ENCODE data around the gene FRAT1. TPM values are rescaled to one million over a fixed set of nuclear protein-coding genes. Genes with fewer than 3 reads are reported as not detected.

FRAT1 gene
- total RNA-seq, 1 donor from 2014 or later, result 1.4 TPM

DNA sequence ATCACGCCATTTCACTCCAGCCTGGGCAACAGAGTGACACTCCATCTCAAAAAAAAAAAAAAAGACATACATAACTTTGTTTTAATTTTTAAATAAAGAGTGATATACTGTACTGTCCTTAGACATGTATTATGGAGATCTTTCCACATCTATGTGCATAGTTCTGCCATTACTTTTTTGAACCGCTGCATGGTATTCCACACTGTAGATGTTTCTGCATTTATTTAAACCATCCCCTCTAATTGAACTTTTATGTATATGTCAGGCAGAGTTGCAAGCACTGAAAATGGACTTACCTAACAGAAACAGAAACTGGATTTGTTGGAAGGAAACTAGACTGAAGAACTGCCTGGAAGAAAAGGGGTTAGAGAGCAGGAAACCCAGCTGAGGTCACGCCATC lies 18.1 kb upstream of the FRAT1 start:
- Mint-ChIP-seq H3K27me3 (ENCODE audit: low read depth, unreplicated experiment) (peaks cover 4% of the 10 kb centered on the region), H3K4me1 (ENCODE audit: low read depth, unreplicated experiment) (peaks cover 8% of the 10 kb centered on the region), H3K9me3 (ENCODE audit: unreplicated experiment) (no peaks in the 10 kb centered on the region), H3K4me3 (ENCODE audit: unreplicated experiment) (no peak overlapping the region), H3K27ac (ENCODE audit: unreplicated experiment) (no peak overlapping the region), H3K36me3 (ENCODE audit: low read depth, unreplicated experiment) (no peaks in the 10 kb centered on the region)
- no peak overlapping the region for H3K9ac ChIP-seq (ENCODE audit: low read length)
- no peak overlapping the region for H3K4me2 ChIP-seq (ENCODE audit: low read length)
- no peaks in the 10 kb centered on the region for H3K36me3 ChIP-seq (ENCODE audit: insufficient read depth, low read length)
- no peak for TF ChIP-seq EZH2 (IDR thresholded peaks at IDR 0.05; ENCODE audit: insufficient read depth, low read length)
- TF ChIP-seq, protein P1, sequence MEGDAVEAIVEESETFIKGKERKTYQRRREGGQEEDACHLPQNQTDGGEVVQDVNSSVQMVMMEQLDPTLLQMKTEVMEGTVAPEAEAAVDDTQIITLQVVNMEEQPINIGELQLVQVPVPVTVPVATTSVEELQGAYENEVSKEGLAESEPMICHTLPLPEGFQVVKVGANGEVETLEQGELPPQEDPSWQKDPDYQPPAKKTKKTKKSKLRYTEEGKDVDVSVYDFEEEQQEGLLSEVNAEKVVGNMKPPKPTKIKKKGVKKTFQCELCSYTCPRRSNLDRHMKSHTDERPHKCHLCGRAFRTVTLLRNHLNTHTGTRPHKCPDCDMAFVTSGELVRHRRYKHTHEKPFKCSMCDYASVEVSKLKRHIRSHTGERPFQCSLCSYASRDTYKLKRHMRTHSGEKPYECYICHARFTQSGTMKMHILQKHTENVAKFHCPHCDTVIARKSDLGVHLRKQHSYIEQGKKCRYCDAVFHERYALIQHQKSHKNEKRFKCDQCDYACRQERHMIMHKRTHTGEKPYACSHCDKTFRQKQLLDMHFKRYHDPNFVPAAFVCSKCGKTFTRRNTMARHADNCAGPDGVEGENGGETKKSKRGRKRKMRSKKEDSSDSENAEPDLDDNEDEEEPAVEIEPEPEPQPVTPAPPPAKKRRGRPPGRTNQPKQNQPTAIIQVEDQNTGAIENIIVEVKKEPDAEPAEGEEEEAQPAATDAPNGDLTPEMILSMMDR (IDR thresholded peaks at IDR 0.05; ENCODE audit: insufficient read depth, low read depth, low read length), result no peak
- FAIRE-seq (no peak), DNase-seq (ENCODE audit: low read depth) (no peak)
- H3K27ac ChIP-seq (ENCODE audit: low read depth, low read length), result no peak overlapping the region
- H2AFZ ChIP-seq (ENCODE audit: low read depth, low read length), result no peak overlapping the region
- no peak overlapping the region for H3K4me3 ChIP-seq (ENCODE audit: insufficient read depth, low read depth, low read length)
- H4K20me1 ChIP-seq (ENCODE audit: insufficient read depth, low read length), result no peaks in the 10 kb centered on the region
- H3K27me3 ChIP-seq (ENCODE audit: insufficient read depth, low read length), result no peaks in the 10 kb centered on the region
- no peaks in the 10 kb centered on the region for H3K9me3 ChIP-seq (ENCODE audit: insufficient read depth, low read depth, low read length)
- H3K4me1 ChIP-seq (ENCODE audit: insufficient read depth, low read length), result no peaks in the 10 kb centered on the region
- H3K79me2 ChIP-seq (ENCODE audit: insufficient read depth, low read length), result no peaks in the 10 kb centered on the region

- H3K27ac ChIP-seq (ENCODE audit: low read depth, low read length), result no peak overlapping the region
- H3K9me3 ChIP-seq (ENCODE audit: insufficient read depth, low read depth, low read length), result no peaks in the 10 kb centered on the region
- H3K27me3 ChIP-seq (ENCODE audit: insufficient read depth, low read length), result no peaks in the 10 kb centered on the region
- no peak overlapping the region for H3K4me2 ChIP-seq (ENCODE audit: low read length)
- no peak overlapping the region for H3K4me3 Mint-ChIP-seq (ENCODE audit: unreplicated experiment)
- no peaks in the 10 kb centered on the region for H3K36me3 ChIP-seq (ENCODE audit: insufficient read depth, low read length)
- H3K27me3 Mint-ChIP-seq (ENCODE audit: low read depth, unreplicated experiment), result peaks cover 4% of the 10 kb centered on the region
- H3K4me1 Mint-ChIP-seq (ENCODE audit: low read depth, unreplicated experiment), result peaks cover 8% of the 10 kb centered on the region
- H3K9me3 Mint-ChIP-seq (ENCODE audit: unreplicated experiment), result no peaks in the 10 kb centered on the region
- H4K20me1 ChIP-seq (ENCODE audit: insufficient read depth, low read length), result no peaks in the 10 kb centered on the region
- no peak for TF ChIP-seq EZH2 (IDR thresholded peaks at IDR 0.05; ENCODE audit: insufficient read depth, low read length)
- TF ChIP-seq, protein P1 (IDR thresholded peaks at IDR 0.05; ENCODE audit: insufficient read depth, low read depth, low read length), result no peak
- H2AFZ ChIP-seq (ENCODE audit: low read depth, low read length), result no peak overlapping the region
- FAIRE-seq (no peak), DNase-seq (ENCODE audit: low read depth) (no peak)
- no peak overlapping the region for H3K9ac ChIP-seq (ENCODE audit: low read length)
- no peak overlapping the region for H3K4me3 ChIP-seq (ENCODE audit: insufficient read depth, low read depth, low read length)
- no peaks in the 10 kb centered on the region for H3K4me1 ChIP-seq (ENCODE audit: insufficient read depth, low read length)
- H3K36me3 Mint-ChIP-seq (ENCODE audit: low read depth, unreplicated experiment), result no peaks in the 10 kb centered on the region
- H3K79me2 ChIP-seq (ENCODE audit: insufficient read depth, low read length), result no peaks in the 10 kb centered on the region
- H3K27ac Mint-ChIP-seq (ENCODE audit: unreplicated experiment), result no peak overlapping the region
Measured at GRCh38 chr10:97302088-97302791, 16.8 kb upstream of the FRAT1 start.

DNA sequence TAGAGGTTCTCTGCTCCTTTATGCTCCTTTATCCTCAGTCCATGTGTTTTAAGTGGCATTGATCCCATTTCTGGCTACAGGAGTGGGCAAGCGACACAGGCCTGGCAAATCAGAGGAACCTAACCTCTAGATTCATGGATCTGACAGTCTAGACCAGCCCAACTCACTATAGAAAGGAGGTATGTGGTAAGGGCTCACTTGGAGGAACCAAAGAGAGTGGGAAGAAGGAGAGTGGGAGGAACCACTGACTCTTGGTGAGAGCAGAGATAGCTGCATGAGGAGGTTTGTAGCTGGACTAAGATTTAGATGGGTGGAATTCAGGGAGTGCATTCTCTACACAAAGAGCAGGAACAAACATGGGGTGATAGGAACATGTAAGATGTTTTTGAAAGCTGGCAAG lies 11.6 kb upstream of the FRAT1 start:
- H3K4me1 ChIP-seq (ENCODE audit: insufficient read depth, low read length), result no peaks in the 10 kb centered on the region

More for the DNA sequence above, 11.6 kb upstream of the FRAT1 start:
- Mint-ChIP-seq H3K4me1 (ENCODE audit: low read depth, unreplicated experiment) (no peaks in the 10 kb centered on the region), H3K27me3 (ENCODE audit: low read depth, unreplicated experiment) (peaks cover 3% of the 10 kb centered on the region), H3K27ac (ENCODE audit: unreplicated experiment) (no peak overlapping the region), H3K4me3 (ENCODE audit: unreplicated experiment) (no peak overlapping the region), H3K36me3 (ENCODE audit: low read depth, unreplicated experiment) (no peaks in the 10 kb centered on the region), H3K9me3 (ENCODE audit: unreplicated experiment) (no peaks in the 10 kb centered on the region)
- H3K27ac ChIP-seq (ENCODE audit: low read depth, low read length), result no peak overlapping the region
- DNase-seq (ENCODE audit: low read depth), result no peak
- H3K36me3 ChIP-seq (ENCODE audit: insufficient read depth, low read length), result no peaks in the 10 kb centered on the region
- H3K4me3 ChIP-seq (ENCODE audit: insufficient read depth, low read depth, low read length), result no peak overlapping the region
- H3K4me2 ChIP-seq (ENCODE audit: low read length), result no peak overlapping the region
- FAIRE-seq, result no peak
- H2AFZ ChIP-seq (ENCODE audit: low read depth, low read length), result no peak overlapping the region
- H3K9me3 ChIP-seq (ENCODE audit: insufficient read depth, low read depth, low read length), result no peaks in the 10 kb centered on the region
- no peaks in the 10 kb centered on the region for H3K27me3 ChIP-seq (ENCODE audit: insufficient read depth, low read length)
- H3K9ac ChIP-seq (ENCODE audit: low read length), result no peak overlapping the region
- H3K79me2 ChIP-seq (ENCODE audit: insufficient read depth, low read length), result no peaks in the 10 kb centered on the region
- TF ChIP-seq, protein P1 (IDR thresholded peaks at IDR 0.05; ENCODE audit: insufficient read depth, low read depth, low read length), result no peak
- no peak for TF ChIP-seq EZH2 (IDR thresholded peaks at IDR 0.05; ENCODE audit: insufficient read depth, low read length)
- no peaks in the 10 kb centered on the region for H4K20me1 ChIP-seq (ENCODE audit: insufficient read depth, low read length)
